Dedifferentiated amniotic fluid mesenchymal stem cell (primary cell): ENCODE data around the gene COLGALT1.

ENCODE experiments used
- DNase-seq: peaks from one replicate; pipeline ENCODE4 v3.0.0-alpha.2; 2016; ENCODE audit errors: extremely low spot score

COLGALT1 gene

GRCh38 chr19:17623224-17623935 lies 67.9 kb downstream of the COLGALT1 start:
- no peak for DNase-seq

GRCh38 chr19:17624314-17624991 lies 69.0 kb downstream of the COLGALT1 start:
- DNase-seq = no peak

GRCh38 chr19:17625043-17625442 lies 69.6 kb downstream of the COLGALT1 start:
- no peak for DNase-seq

- DNase-seq = no peak
These were observed 70.5 kb downstream of the COLGALT1 start for GRCh38 chr19:17625980-17626379.

- DNase-seq = no peak
These were observed 71.1 kb downstream of the COLGALT1 start for GRCh38 chr19:17626456-17627015.

GRCh38 chr19:17627161-17627560 lies 71.7 kb downstream of the COLGALT1 start:
- no peak for DNase-seq

- DNase-seq = no peak
These were observed 72.5 kb downstream of the COLGALT1 start for GRCh38 chr19:17627921-17628320.

GRCh38 chr19:17629760-17630159 lies 74.3 kb downstream of the COLGALT1 start:
- no peak for DNase-seq

GRCh38 chr19:17632577-17632976 lies 77.1 kb downstream of the COLGALT1 start:
- no peak for DNase-seq
